ENCODE results near the gene CORO1A.

GRCh38 chr16:30147843-30148510, 35.4 kb upstream of the CORO1A start:
- no peak for TF ChIP-seq CTCF (IDR thresholded peaks at IDR 0.05; ENCODE audit: low read depth, low read length)
- TF ChIP-seq POLR2A (IDR thresholded peaks at IDR 0.05; ENCODE audit: extremely low read depth, insufficient read length) = no peak
- no peak for TF ChIP-seq MAX (IDR thresholded peaks at IDR 0.05; ENCODE audit: low read depth, low read length)

Data from NB4 (cell line).